H1 (cell line): ENCODE data around the gene ZNF75A. TPM values are rescaled to one million over a fixed set of nuclear protein-coding genes. Genes with fewer than 3 reads are reported as not detected.

ENCODE experiments used
- CTCF ChIA-PET: fragments of 300-600 bp; sonication (Branson Sonifier 250); formaldehyde crosslinking; loops from one replicate; lab custom pipeline; 2021; ENCODE audit not compliant: partially characterized antibody; lab: Charles Lee
- POLR2A ChIA-PET: fragments of 300-600 bp; sonication (Branson Sonifier 250); formaldehyde crosslinking; loops from one replicate; lab custom pipeline; 2021; ENCODE audit warnings: inconsistent platforms; ENCODE audit not compliant: partially characterized antibody; lab: Charles Lee
- DNase-seq, 2 experiments: peaks; one replicate each; pipeline versions ENCODE4 v3.0.0 to v3.0.0-alpha.2; 2010 to 2022; ENCODE audit warnings: low spot score in 2 of 2, low read depth in 1 of 2, mixed read lengths in 1 of 2
- FAIRE-seq: peaks from 2 replicates; lab custom pipeline; 2011; peaks lifted over from hg19 to GRCh38; lab: Jason Lieb, UNC
- H2AFZ ChIP-seq: 2 replicates; pipeline ENCODE4 v1.8.1; 2012; ENCODE audit warnings: low read length, inconsistent platforms
- H2AK5ac ChIP-seq: 2 replicates; pipeline ENCODE4 v1.6.1; 2013; ENCODE audit warnings: low read depth, low read length
- H2BK120ac ChIP-seq: replicated peaks from 2 replicates; pipeline ENCODE3; 2013; ENCODE audit warnings: low read depth, low read length, inconsistent platforms
- H2BK12ac ChIP-seq: 2 replicates; pipeline ENCODE4 v1.6.1; 2013; ENCODE audit warnings: low read depth, low read length
- H2BK15ac ChIP-seq: 2 replicates; pipeline ENCODE4 v1.6.1; 2013; ENCODE audit warnings: low read length
- H2BK20ac ChIP-seq: 2 replicates; pipeline ENCODE4 v1.6.1; 2013; ENCODE audit warnings: low read length
- H2BK5ac ChIP-seq: 2 replicates; pipeline ENCODE4 v1.6.1; 2013; ENCODE audit warnings: low read depth, low read length
- H3K14ac ChIP-seq: 2 replicates; pipeline ENCODE4 v1.6.1; 2013; ENCODE audit warnings: inconsistent platforms; ENCODE audit not compliant: insufficient read length
- H3K18ac ChIP-seq: 2 replicates; pipeline ENCODE4 v1.6.1; 2013; ENCODE audit warnings: low read length; ENCODE audit errors: extremely low read depth
- H3K23ac ChIP-seq: 2 replicates; pipeline ENCODE4 v1.6.1; 2013; ENCODE audit warnings: inconsistent platforms; ENCODE audit not compliant: insufficient read length
- H3K23me2 ChIP-seq: 2 replicates; pipeline ENCODE4 v1.6.1; 2013; ENCODE audit warnings: low read depth, low read length
- H3K27ac ChIP-seq: 2 replicates; pipeline ENCODE4 v1.6.1; 2011; ENCODE audit warnings: low read depth, low read length, inconsistent platforms
- H3K27me3 ChIP-seq, 4 experiments: replicated peaks in 1 of 4; 1 replicate in 1 of 4; 2 replicates in 3 of 4; pipeline versions ENCODE4 v1.6.1 to v1.8.1; 2011 to 2013; ENCODE audit warnings: low read length in 3 of 4, mild to moderate bottlenecking in 3 of 4, inconsistent platforms in 2 of 4, mixed read lengths in 2 of 4, moderate library complexity in 1 of 4; ENCODE audit not compliant: control insufficient read depth in 3 of 4, insufficient read depth in 3 of 4; ENCODE audit errors: extremely low read depth in 1 of 4
- H3K36me3 ChIP-seq, 4 experiments: 2 replicates each; pipeline versions ENCODE4 v1.6.1 to v1.8.1; 2011 to 2013; ENCODE audit warnings: mild to moderate bottlenecking in 4 of 4, low read length in 3 of 4, moderate library complexity in 2 of 4, control low read depth in 1 of 4, inconsistent platforms in 1 of 4; ENCODE audit not compliant: insufficient read depth in 4 of 4, control insufficient read depth in 2 of 4
- H3K4ac ChIP-seq: replicated peaks from 2 replicates; pipeline ENCODE3; 2013; ENCODE audit warnings: low read length, low read depth, mixed read lengths, inconsistent platforms; ENCODE audit not compliant: insufficient read length
- H3K4me1 ChIP-seq, 4 experiments: replicated peaks in 1 of 4; 1 replicate in 1 of 4; 2 replicates in 3 of 4; pipeline versions ENCODE4 v1.6.1 to v1.8.1; 2011 to 2013; ENCODE audit warnings: low read length in 3 of 4, inconsistent platforms in 2 of 4, mixed read lengths in 1 of 4; ENCODE audit not compliant: insufficient read depth in 4 of 4, control insufficient read depth in 3 of 4
- H3K4me2 ChIP-seq, 2 experiments: 2 replicates each; pipeline versions ENCODE4 v1.6.1 to v1.8.1; 2011 to 2013; ENCODE audit warnings: low read depth in 2 of 2, low read length in 2 of 2, control low read depth in 1 of 2, inconsistent platforms in 1 of 2, mild to moderate bottlenecking in 1 of 2; ENCODE audit not compliant: insufficient read depth in 1 of 2
- H3K4me3 ChIP-seq, 4 experiments: fragments of 200-600, 300-600 bp in 1 of 4; sonication (generic), shearing (Covaris generic), sonication (Bioruptor Twin) in 1 of 4; 2 replicates each; pipeline versions ENCODE4 v1.5.1 to v1.8.1; 2011 to 2016; ENCODE audit warnings: low read length in 4 of 4, low read depth in 3 of 4, control low read depth in 2 of 4, inconsistent platforms in 2 of 4, mild to moderate bottlenecking in 2 of 4, mixed read lengths in 1 of 4, moderate library complexity in 1 of 4; ENCODE audit not compliant: insufficient read depth in 2 of 4; ENCODE audit errors: extremely low read depth in 1 of 4
- H3K56ac ChIP-seq: replicated peaks from 2 replicates; pipeline ENCODE3; 2013; ENCODE audit warnings: low read depth, mild to moderate bottlenecking, mixed read lengths, low read length, inconsistent platforms; ENCODE audit not compliant: insufficient read length
- H3K79me1 ChIP-seq: 2 replicates; pipeline ENCODE4 v1.6.1; 2013; ENCODE audit warnings: low read depth, low read length, control low read depth
- H3K79me2 ChIP-seq, 2 experiments: 2 replicates each; pipeline versions ENCODE4 v1.6.1 to v1.8.1; 2012 to 2013; ENCODE audit warnings: low read length in 2 of 2, mild to moderate bottlenecking in 2 of 2, inconsistent platforms in 1 of 2; ENCODE audit not compliant: insufficient read depth in 2 of 2, control insufficient read depth in 1 of 2
- H3K9ac ChIP-seq, 4 experiments: replicated peaks in 1 of 4; 1 replicate in 1 of 4; 2 replicates in 3 of 4; pipeline versions ENCODE4 v1.6.1 to v1.8.1; 2011 to 2013; ENCODE audit warnings: low read depth in 3 of 4, low read length in 3 of 4, control low read depth in 2 of 4, mild to moderate bottlenecking in 2 of 4, moderate library complexity in 2 of 4, inconsistent platforms in 1 of 4; ENCODE audit errors: extremely low read depth in 1 of 4
- H3K9me3 ChIP-seq, 2 experiments: 2 replicates each; pipeline versions ENCODE4 v1.6.1 to v1.8.1; 2012 to 2013; ENCODE audit warnings: mild to moderate bottlenecking in 2 of 2, moderate library complexity in 2 of 2, control low read depth in 1 of 2, inconsistent platforms in 1 of 2, low read depth in 1 of 2, low read length in 1 of 2, mixed read lengths in 1 of 2; ENCODE audit not compliant: insufficient read depth in 2 of 2
- H4K20me1 ChIP-seq, 2 experiments: replicated peaks in 1 of 2; 2 replicates each; pipeline versions ENCODE3 to v1.8.1; 2011 to 2013; ENCODE audit warnings: inconsistent platforms in 2 of 2, low read length in 2 of 2, mild to moderate bottlenecking in 1 of 2; ENCODE audit not compliant: insufficient read depth in 2 of 2, control insufficient read depth in 1 of 2
- H4K5ac ChIP-seq: 2 replicates; pipeline ENCODE4 v1.6.1; 2013; ENCODE audit warnings: low read length, low read depth, mixed read lengths, inconsistent platforms; ENCODE audit not compliant: insufficient read length
- H4K8ac ChIP-seq: 2 replicates; pipeline ENCODE4 v1.8.0; 2013; ENCODE audit warnings: mild to moderate bottlenecking, moderate library complexity, low read length, inconsistent platforms; ENCODE audit not compliant: insufficient read depth; ENCODE audit errors: extremely low read depth
- H4K91ac ChIP-seq: replicated peaks from 2 replicates; pipeline ENCODE3; 2013; ENCODE audit warnings: low read length, mixed read lengths, inconsistent platforms; ENCODE audit not compliant: insufficient read length
- CTCF ChIP-seq, 3 experiments: IDR thresholded peaks; 1 replicate in 2 of 3; 2 replicates in 1 of 3; pipeline versions ENCODE4 v1.5.1 to v1.6.1; 2011; ENCODE audit warnings: low read length in 3 of 3, mild to moderate bottlenecking in 3 of 3, inconsistent platforms in 2 of 3, low read depth in 1 of 3, moderate library complexity in 1 of 3; ENCODE audit not compliant: insufficient read depth in 1 of 3; ENCODE audit errors: control extremely low read depth in 1 of 3
- POLR2A ChIP-seq, 2 experiments: IDR thresholded peaks; 1 replicate in 1 of 2; 2 replicates in 1 of 2; pipeline ENCODE4 v1.6.1; 2011; ENCODE audit warnings: low read depth in 2 of 2, low read length in 2 of 2, mild to moderate bottlenecking in 2 of 2; ENCODE audit errors: control extremely low read depth in 1 of 2
- POLR2AphosphoS5 ChIP-seq: IDR thresholded peaks from 2 replicates; pipeline ENCODE4 v1.6.1; 2011; ENCODE audit warnings: low read depth, low read length
- SUZ12 ChIP-seq: fragments of 200-600 bp; sonication (generic); IDR thresholded peaks from 2 replicates; pipeline ENCODE4 v1.6.1; 2012; ENCODE audit warnings: mild to moderate bottlenecking, inconsistent platforms, low read length, moderate library complexity, mixed read lengths
- WGBS, 2 experiments: shearing (Covaris generic) in 1 of 2; methylation state at CpG; one replicate each; pipeline versions ENCODE4 v1.1.6 to v1.1.7; 2013 to 2015; ENCODE audit warnings: low lambda C conversion rate in 2 of 2, mixed read lengths in 2 of 2, inconsistent platforms in 1 of 2, low coverage in 1 of 2, missing lambda C conversion rate in 1 of 2; ENCODE audit not compliant: insufficient replicate concordance in 2 of 2, insufficient coverage in 1 of 2, insufficient read length in 1 of 2; ENCODE audit errors: extremely low coverage in 1 of 2, missing lambda C conversion rate in 1 of 2; 5-methylcytosine and 5-hydroxymethylcytosine counted together
- long read RNA-seq, 2 experiments: library from RNA in 1 of 2; library from capped mRNA in 1 of 2; stranded (forward); transcript quantifications; one replicate each; pipeline ENCODE4 v2.0.0, GENCODE V29; 2021; ENCODE audit warnings: inconsistent platforms in 1 of 2
- polyA minus RNA-seq, 3 experiments: library from RNA; depleted of rRNA, polyadenylated mRNA; stranded (reverse); fragments of >200 nt; gene quantifications; 1 replicate in 2 of 3; 2 replicates in 1 of 3; pipeline ENCODE4 v1.2.3, GENCODE V29; 2011
- polyA plus RNA-seq, 7 experiments: library from polyadenylated mRNA; depleted of rRNA in 3 of 7; stranded (reverse) in 5 of 7; unstranded in 2 of 7; fragments of >200 nt in 5 of 7; fragments of 200-250 nt in 2 of 7; gene quantifications; 1 replicate in 5 of 7; 2 replicates in 1 of 7; 4 replicates in 1 of 7; pipeline versions ENCODE4 v1.2.1 to v1.2.3, GENCODE V29; 2011 to 2013; ENCODE audit warnings: missing spikeins in 2 of 7, mixed read lengths in 2 of 7
- total RNA-seq: library from RNA; stranded (reverse); fragmentation: NEBNext Ultra II Directional; extraction: Animal tissue kit (Norgen Biotek cat#: 25700); gene quantifications from 2 replicates; pipeline ENCODE4 v1.2.1, GENCODE V29; 2021

The ZNF75A gene
- total RNA-seq (27.3 and 30.0 TPM in 2 replicates), polyA plus RNA-seq (2011; rRNA removed) (5.2 and 9.3 TPM in 2 replicates), polyA minus RNA-seq (2011; rRNA and poly(A)+ RNA removed) (17.4 and 18.1 TPM in 2 replicates)
- polyA plus RNA-seq (2011; cell fraction: cytosol; rRNA removed): 16.3 TPM
- 8.5 TPM for polyA plus RNA-seq (2011; cell fraction: nucleus; rRNA removed)
- 21.2 to 33.7 TPM (median 23.9 TPM) in 4 replicates for polyA plus RNA-seq (2012, experiment 1 of 2)
- polyA plus RNA-seq (2012, experiment 2 of 2): 4.4 TPM
- polyA plus RNA-seq (2013, experiment 1 of 2): 26.8 TPM
- 21.4 TPM for polyA plus RNA-seq (2013, experiment 2 of 2)
- 12.0 TPM for polyA minus RNA-seq (2011; cell fraction: cytosol; rRNA and poly(A)+ RNA removed)
- 24.5 TPM for polyA minus RNA-seq (2011; cell fraction: nucleus; rRNA and poly(A)+ RNA removed)
- long read RNA-seq, experiment 1, partial matches to known transcripts: 1 of 7 reads
- long read RNA-seq, experiment 1, other reads (novel, unspliced or antisense): 5 of 7 reads
- long read RNA-seq, experiment 2, partial matches to known transcripts: 15 of 19 reads
- long read RNA-seq, experiment 2, other reads (novel, unspliced or antisense): 3 of 19 reads

GRCh38 chr16:3305109-3306068 lies at the start of gene ZNF75A, which contains the start of gene TIGD7:
Gene ZNF75A (plus strand): TSS chr16:3305497. CDS start chr16:3308429, 2,932 bp downstream.
Gene TIGD7 (minus strand): TSS chr16:3305430. CDS start chr16:3300614, 4,816 bp downstream.
- ChIA-PET CTCF (interaction anchor here (0.8 to 1.4 kb wide), 2 partner anchors 21 to 97 kb away, joined by 3 read pairs; no protein-coding TSS in a partner anchor), POLR2A (interaction anchor here (0.8 to 4.3 kb wide), 14 partner anchors 9 to 200 kb away, joined by 3 to 64 read pairs (median 5); partner anchors contain the start of genes NAA60, ZNF200, ZNF263 and ZNF597)
- Histone ChIP-seq H3K9me3 (peaks cover 45 to 59% of the 10 kb centered on the region in 2 experiments), H3K4me1 (peaks cover 2 to 5% (median 3%) of the 10 kb centered on the region in 4 experiments; a peak in 5 of 7 replicates), H4K8ac (peak within 1 kb of the TSS; percentile 99), H2BK20ac (no peak within 1 kb of the TSS), H4K20me1 (no peaks in the 10 kb centered on the region), H2BK15ac (no peak within 1 kb of the TSS), H3K23ac (no peak within 1 kb of the TSS), H3K4ac (no peak within 1 kb of the TSS), H3K79me2 (no peaks in the 10 kb centered on the region), H2AFZ (peak within 1 kb of the TSS; percentile 57; the same call in 1 of the 2 replicates), H3K18ac (peak within 1 kb of the TSS; percentile 98), H2BK12ac (no peak within 1 kb of the TSS), H3K56ac (peak within 1 kb of the TSS; percentile 88), H3K9ac (peak within 1 kb of the TSS in 3 of 4 experiments; percentile 75 to 80 (median 75); a peak in 6 of 7 replicates), H2BK120ac (peak within 1 kb of the TSS; percentile 79), H3K23me2 (peaks cover 10% of the 10 kb centered on the region; the same call in 1 of the 2 replicates), H4K91ac (peak within 1 kb of the TSS; percentile 92), H3K27ac (peak within 1 kb of the TSS; percentile 83), H3K36me3 (peaks cover 8 to 42% (median 27%) of the 10 kb centered on the region in 4 experiments; a peak in 7 of 8 replicates), H4K5ac (peak within 1 kb of the TSS; percentile 99), H3K79me1 (no peaks in the 10 kb centered on the region; the same call in 1 of the 2 replicates), H3K4me3 (peak within 1 kb of the TSS; percentile 64 to 83 (median 72)), H2BK5ac (peak within 1 kb of the TSS; percentile 94; the same call in 1 of the 2 replicates), H3K4me2 (peak within 1 kb of the TSS; percentile 62 to 69), H3K27me3 (no peaks in the 10 kb centered on the region; a peak in 2 of 7 replicates), H3K14ac (no peak within 1 kb of the TSS), H2AK5ac (no peak within 1 kb of the TSS)
- WGBS, 2 experiments: 6% methylated on average over 103 of the region's 103 CpGs; no CpG with 5 or more reads in 1 of the 2 experiments
- no peak for FAIRE-seq
- peak; percentile 66 to 89 for DNase-seq
- peak; percentile 95 to 97 for TF ChIP-seq POLR2A (IDR thresholded peaks at IDR 0.05; ENCODE audit: control extremely low read depth in 1 of 2, low read depth in 2 of 2, low read length in 2 of 2)
- 0 out of 2 replicates have a peak, but pooled peaks have one; percentile 46 for TF ChIP-seq SUZ12
- TF ChIP-seq CTCF (IDR thresholded peaks at IDR 0.05; ENCODE audit: control extremely low read depth in 1 of 3, insufficient read depth in 1 of 3, low read depth in 1 of 3, low read length in 3 of 3): no peak
- peak; percentile 97 for TF ChIP-seq POLR2AphosphoS5
